IPS-NIHi11 (cell line): ENCODE data around the gene BSG.

Experiments used
- DNase-seq: peaks from one replicate; pipeline ENCODE4 v3.0.0; 2012; ENCODE audit warnings: mixed read lengths, low spot score

The BSG gene

GRCh38 chr19:540867-541637 is 31.3 kb upstream of the BSG start:
- DNase-seq: no peak

DNA sequence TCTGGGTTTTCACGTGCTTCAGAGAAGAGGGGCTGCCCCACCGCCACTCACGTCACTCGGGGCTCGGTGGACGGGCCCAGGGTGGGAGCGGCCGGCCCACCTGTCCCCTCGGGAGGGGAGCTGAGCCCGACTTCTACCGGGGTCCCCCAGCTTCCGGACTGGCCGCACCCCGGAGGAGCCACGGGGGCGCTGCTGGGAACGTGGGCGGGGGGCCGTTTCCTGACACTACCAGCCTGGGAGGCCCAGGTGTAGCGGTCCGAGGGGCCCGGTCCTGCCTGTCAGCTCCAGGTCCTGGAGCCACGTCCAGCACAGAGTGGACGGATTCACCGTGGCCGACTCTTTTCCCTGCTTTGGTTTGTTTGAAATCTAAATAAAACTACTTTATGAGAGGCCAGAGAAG is 30.7 kb upstream of the BSG start:
- DNase-seq: no peak

GRCh38 chr19:542173-542866 is 30.1 kb upstream of the BSG start:
- DNase-seq: no peak

- no peak for DNase-seq
Measured at GRCh38 chr19:543910-544608, 28.3 kb upstream of the BSG start, which contains the start of gene GZMM. GZMM (plus strand) TSS chr19:544053; CDS start chr19:544072, 19 bp downstream.

GRCh38 chr19:547117-547516 is 25.3 kb upstream of the BSG start:
- DNase-seq: no peak

GRCh38 chr19:547836-548720 is 24.3 kb upstream of the BSG start:
- no peak for DNase-seq

DNA sequence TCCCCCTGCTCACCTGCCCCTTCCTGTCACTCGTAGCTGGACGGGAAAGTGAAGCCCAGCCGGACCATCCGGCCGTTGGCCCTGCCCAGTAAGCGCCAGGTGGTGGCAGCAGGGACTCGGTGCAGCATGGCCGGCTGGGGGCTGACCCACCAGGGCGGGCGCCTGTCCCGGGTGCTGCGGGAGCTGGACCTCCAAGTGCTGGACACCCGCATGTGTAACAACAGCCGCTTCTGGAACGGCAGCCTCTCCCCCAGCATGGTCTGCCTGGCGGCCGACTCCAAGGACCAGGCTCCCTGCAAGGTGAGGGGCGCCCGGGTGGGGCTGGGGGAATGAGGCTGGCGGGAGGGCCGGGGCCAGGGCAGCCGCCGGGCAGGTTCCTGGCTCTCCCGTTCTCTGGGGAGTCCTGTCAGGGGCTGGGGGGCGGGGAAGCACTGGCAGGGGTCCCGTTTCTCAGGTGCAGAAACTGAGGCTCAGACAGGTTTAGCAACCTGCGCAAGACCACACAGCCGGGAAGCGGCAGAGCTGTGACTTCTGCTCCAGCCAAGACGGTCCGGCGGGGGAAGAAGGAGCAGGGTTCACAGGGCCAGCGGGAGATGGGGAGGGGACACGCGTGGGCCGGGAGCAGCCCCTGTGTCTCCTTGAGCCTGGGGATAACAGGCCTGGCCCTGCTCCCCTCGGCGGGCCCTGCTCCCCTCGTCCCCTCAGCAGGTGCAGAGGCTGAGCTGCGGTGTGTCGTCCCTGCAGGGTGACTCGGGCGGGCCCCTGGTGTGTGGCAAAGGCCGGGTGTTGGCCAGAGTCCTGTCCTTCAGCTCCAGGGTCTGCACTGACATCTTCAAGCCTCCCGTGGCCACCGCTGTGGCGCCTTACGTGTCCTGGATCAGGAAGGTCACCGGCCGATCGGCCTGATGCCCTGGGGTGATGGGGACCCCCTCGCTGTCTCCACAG is 23.2 kb upstream of the BSG start:
- DNase-seq: peak; percentile 73

DNA sequence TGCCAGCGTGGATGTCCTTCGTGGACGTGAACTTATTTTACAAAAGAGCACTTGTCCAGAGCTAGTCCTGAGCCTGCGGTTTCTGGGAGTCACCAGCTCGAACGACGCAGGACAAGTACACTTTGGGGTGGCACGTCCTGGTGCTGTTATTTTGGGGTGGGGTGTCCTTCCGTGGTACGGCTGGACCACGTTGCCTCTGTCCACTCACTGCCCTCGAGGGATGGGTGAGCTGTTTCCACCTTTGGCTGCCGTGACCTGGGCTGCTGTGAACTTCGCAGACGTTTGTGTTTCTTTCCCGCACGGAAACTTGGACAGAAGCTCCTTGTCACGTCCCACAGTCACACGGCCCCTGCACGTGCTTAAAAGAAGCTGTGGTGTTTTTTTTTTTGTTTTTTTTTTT is 17.6 kb upstream of the BSG start:
- DNase-seq: no peak

- DNase-seq: no peak
Measured at GRCh38 chr19:555474-555808, 17.0 kb upstream of the BSG start.

DNA sequence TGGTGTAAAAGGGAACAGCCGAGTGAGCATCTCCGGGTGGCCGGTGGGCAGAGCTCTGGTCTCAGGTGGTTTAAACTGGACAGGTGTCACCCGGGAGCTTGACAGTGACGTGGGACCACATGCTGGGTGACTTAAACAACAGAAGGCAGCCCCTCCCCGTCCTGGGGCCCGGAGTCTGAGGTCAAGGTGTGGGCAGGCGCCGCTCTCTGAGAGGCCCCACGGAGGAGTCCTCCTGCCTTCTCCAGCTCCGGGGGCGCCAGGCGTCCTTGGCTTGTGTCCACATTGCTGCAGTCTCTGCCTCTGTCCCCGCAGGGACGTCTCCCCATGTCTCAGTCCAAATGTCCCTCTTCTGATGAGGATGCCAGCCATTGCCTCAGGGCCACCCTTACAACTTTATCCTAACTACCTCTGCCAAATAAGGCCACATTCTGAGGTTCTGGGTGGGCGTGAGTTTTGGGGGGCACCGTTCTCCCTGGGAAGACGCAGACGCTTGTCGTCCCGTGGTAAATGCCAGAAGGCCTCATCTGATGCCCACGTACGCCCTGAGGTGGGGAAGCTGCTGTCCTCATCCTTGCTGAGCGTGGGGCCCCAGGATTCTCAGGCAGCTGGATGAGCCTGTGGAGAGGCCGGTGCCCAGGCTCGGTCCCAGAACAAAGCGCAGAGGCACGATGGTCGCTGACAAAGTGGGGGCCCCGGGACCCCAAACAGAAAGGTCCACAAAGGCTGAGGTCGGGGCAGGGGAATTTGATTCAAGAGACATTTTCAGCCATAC is 15.6 kb upstream of the BSG start:
- no peak for DNase-seq

- no peak for DNase-seq
Measured at GRCh38 chr19:558770-559439, 13.5 kb upstream of the BSG start.

- no peak for DNase-seq
Measured at GRCh38 chr19:560121-560520, 12.3 kb upstream of the BSG start.

GRCh38 chr19:566403-566802 is 6.0 kb upstream of the BSG start:
- no peak for DNase-seq

DNA sequence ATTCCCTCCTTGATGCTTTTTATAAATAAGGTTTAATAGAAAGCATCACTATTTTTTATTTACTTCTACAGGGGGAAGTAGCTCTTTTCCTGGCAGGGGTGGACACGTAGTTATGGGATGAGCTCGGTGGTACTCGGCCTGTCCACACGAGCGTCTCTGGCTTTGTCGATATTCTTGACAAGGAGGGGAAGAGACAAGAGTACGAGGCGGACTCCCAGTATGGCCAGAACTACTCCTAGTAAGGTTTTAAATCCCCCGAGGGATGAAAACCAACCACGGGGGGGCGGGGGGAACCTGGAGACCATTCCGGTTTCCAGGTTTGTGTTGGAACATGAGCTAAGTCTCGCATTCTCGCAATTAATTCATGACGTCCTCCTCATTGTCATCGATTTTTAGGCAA is 5.6 kb upstream of the BSG start:
- DNase-seq: no peak

DNA sequence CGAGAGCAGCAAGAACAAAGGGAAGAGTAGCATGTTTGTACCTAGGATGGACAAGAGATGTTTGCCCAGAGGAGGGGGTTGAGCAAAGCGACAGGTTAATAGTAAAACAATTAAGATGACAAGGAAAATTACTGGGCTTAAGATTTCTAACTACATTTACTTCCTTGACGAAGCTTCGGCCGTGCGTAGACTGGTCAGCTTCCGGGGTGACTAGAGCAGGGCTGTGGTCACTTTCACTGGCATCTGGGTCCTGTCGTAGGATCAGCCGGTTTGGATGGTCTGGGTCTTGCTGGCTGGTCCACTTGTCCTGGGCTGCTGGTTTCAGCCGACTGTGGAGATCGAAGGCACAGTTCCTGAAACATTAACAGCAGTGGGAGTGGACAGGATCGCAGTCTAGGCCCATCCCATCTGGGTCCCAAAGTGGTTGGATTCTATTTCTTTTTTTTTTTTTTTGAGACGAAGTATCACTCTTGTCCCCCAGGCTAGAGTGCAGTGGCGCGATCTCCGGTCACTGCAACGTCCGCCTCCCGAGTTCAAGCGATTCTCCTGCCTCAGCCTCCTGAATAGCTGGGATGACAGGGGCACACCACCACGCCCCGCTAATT is 5.0 kb upstream of the BSG start:
- no peak for DNase-seq

DNA sequence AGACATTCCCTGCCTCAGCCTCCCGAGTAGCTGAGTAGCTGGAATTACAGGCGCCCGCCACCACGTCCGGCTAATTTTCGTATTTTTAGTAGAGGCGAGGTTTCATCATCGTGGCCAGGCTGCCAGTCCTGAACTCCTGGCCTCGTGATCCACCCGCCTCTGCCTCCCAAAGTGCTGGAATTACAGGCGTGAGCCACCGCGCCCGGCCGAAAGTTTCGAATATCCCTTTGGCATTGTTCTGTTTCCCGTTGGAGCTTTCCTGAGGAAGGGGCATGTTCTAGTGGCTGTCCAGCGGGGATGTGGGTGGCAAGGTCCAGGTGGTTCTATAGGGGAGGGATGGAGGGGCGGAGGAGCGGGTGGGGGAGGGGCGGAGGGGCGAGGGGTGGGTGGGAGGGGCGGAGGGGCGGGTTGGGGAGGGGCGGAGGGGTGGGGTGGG is 2.1 kb upstream of the BSG start:
- no peak for DNase-seq

GRCh38 chr19:570937-571565 is 1.3 kb upstream of the BSG start:
- peak; percentile 51 for DNase-seq

DNA sequence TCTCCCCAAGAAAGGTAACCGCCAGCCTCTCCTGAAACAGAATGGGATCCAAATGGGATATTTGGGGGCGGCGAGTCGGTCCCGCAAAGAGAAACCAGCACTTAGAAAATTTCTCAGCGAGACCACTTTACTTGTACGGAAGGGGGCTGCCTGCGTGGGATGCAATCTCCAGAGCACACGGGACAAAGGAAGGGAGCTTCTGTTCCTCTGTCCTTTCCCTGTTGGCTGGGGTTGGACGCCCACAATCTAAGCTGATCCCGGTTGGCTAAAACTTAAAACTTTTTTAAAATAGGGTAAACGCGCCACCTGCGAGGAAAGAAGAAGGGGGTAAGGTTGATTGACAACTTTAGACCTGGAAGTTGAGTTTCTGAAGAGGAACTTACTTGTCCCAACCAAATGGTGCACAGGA is 826 bp upstream of the BSG start:
- DNase-seq: peak; percentile 46
